Keratinocyte (primary cell): Measurements from ENCODE around the gene AARS2. TPM values are rescaled to one million over a fixed set of nuclear protein-coding genes. Genes with fewer than 3 reads are reported as not detected.

Source experiments
- DNase-seq: peaks from one replicate; pipeline ENCODE4 v3.0.0-alpha.2; 2011; ENCODE audit warnings: low read depth, missing footprints, low spot score
- FAIRE-seq: peaks from 2 replicates; lab custom pipeline; 2011; peaks lifted over from hg19 to GRCh38; lab: Jason Lieb, UNC
- H2AFZ ChIP-seq: 2 replicates; pipeline ENCODE4 v1.6.0; 2012; ENCODE audit warnings: low read length, control low read depth, inconsistent platforms; ENCODE audit not compliant: control insufficient read depth
- H3K27ac ChIP-seq: 2 replicates; pipeline ENCODE4 v1.5.1; 2011; ENCODE audit warnings: low read length; ENCODE audit not compliant: control insufficient read depth, insufficient read depth
- H3K27me3 ChIP-seq: 3 replicates; pipeline ENCODE4 v1.6.0; 2011; ENCODE audit warnings: low read length; ENCODE audit not compliant: control insufficient read depth, insufficient read depth; ENCODE audit errors: extremely low read depth
- H3K36me3 ChIP-seq, 2 experiments: 2 replicates in 1 of 2; 3 replicates in 1 of 2; pipeline ENCODE4 v1.5.1; 2011; ENCODE audit warnings: low read length in 2 of 2, mild to moderate bottlenecking in 1 of 2; ENCODE audit not compliant: control insufficient read depth in 2 of 2, insufficient read depth in 2 of 2; ENCODE audit errors: extremely low read depth in 1 of 2
- H3K4me1 ChIP-seq: 3 replicates; pipeline ENCODE4 v1.5.1; 2011; ENCODE audit warnings: low read length; ENCODE audit not compliant: control insufficient read depth, insufficient read depth; ENCODE audit errors: extremely low read depth
- H3K4me2 ChIP-seq: 3 replicates; pipeline ENCODE4 v1.6.0; 2011; ENCODE audit warnings: low read depth, low read length; ENCODE audit not compliant: control insufficient read depth, insufficient read depth; ENCODE audit errors: extremely low read depth
- H3K4me3 ChIP-seq, 3 experiments: fragments of 200-600 bp in 1 of 3; sonication (generic) in 1 of 3; 2 replicates in 2 of 3; 3 replicates in 1 of 3; pipeline ENCODE4 v1.5.1; 2011 to 2016; ENCODE audit warnings: low read length in 3 of 3, mild to moderate bottlenecking in 3 of 3, control low read depth in 2 of 3, inconsistent platforms in 1 of 3, low read depth in 1 of 3, mixed read lengths in 1 of 3, mixed run types in 1 of 3, moderate library complexity in 1 of 3; ENCODE audit not compliant: control insufficient read depth in 2 of 3, insufficient read depth in 2 of 3; ENCODE audit errors: extremely low read depth in 1 of 3
- H3K79me2 ChIP-seq: 2 replicates; pipeline ENCODE4 v1.6.0; 2012; ENCODE audit warnings: low read length; ENCODE audit not compliant: control insufficient read depth, insufficient read depth
- H3K9ac ChIP-seq: 3 replicates; pipeline ENCODE4 v1.6.0; 2011; ENCODE audit warnings: low read length; ENCODE audit not compliant: control insufficient read depth, insufficient read depth; ENCODE audit errors: extremely low read depth
- H3K9me1 ChIP-seq: 3 replicates; pipeline ENCODE4 v1.6.0; 2011; ENCODE audit warnings: low read length; ENCODE audit not compliant: control insufficient read depth, insufficient read depth; ENCODE audit errors: extremely low read depth
- H3K9me3 ChIP-seq: 2 replicates; pipeline ENCODE4 v1.5.1; 2012; ENCODE audit warnings: low read depth, low read length; ENCODE audit not compliant: control insufficient read depth
- H4K20me1 ChIP-seq: 3 replicates; pipeline ENCODE4 v1.6.0; 2011; ENCODE audit warnings: low read length; ENCODE audit not compliant: control insufficient read depth, insufficient read depth; ENCODE audit errors: extremely low read depth
- EZH2 ChIP-seq: IDR thresholded peaks from one replicate; pipeline ENCODE4 v1.6.1; 2012; ENCODE audit warnings: inconsistent platforms, mild to moderate bottlenecking, low read length, moderate library complexity
- dilution Hi-C: fragments of 300-500 bp; cut with MboI; formaldehyde crosslinking; loops from one replicate; pipeline ENCODE4 v1.7.0; 2020; ENCODE audit warnings: low sequenced_read_pairs; ENCODE audit not compliant: extremely low pct_ligation_motif_present
- polyA plus RNA-seq, 5 experiments: library from polyadenylated mRNA; depleted of rRNA in 3 of 5; stranded (reverse) in 3 of 5; stranded (forward) in 1 of 5; unstranded in 1 of 5; fragments of >200 nt; gene quantifications; 1 replicate in 1 of 5; 2 replicates in 3 of 5; 3 replicates in 1 of 5; pipeline versions ENCODE4 v1.2.1 to v1.2.3, GENCODE V29; 2011 to 2012; ENCODE audit warnings: missing spikeins in 2 of 5, low read depth in 1 of 5, low replicate concordance in 1 of 5
- TF ChIP-seq, protein P1 (sequence below), 3 experiments: IDR thresholded peaks in 1 of 3; conservative IDR thresholded peaks in 1 of 3; optimal IDR thresholded peaks in 1 of 3; 2 replicates in 2 of 3; 3 replicates in 1 of 3; pipeline versions ENCODE3 to v1.5.1; 2011; ENCODE audit warnings: low read length in 3 of 3, mild to moderate bottlenecking in 3 of 3, moderate library complexity in 2 of 3, control low read depth in 1 of 3, inconsistent platforms in 1 of 3; ENCODE audit not compliant: insufficient read depth in 2 of 3; ENCODE audit errors: extremely low read depth in 1 of 3

The AARS2 gene
- polyA plus RNA-seq, 1 donor (not counting 4 experiments of a cell fraction or from before 2014, with no cell fraction given) = 5.8 TPM

DNA sequence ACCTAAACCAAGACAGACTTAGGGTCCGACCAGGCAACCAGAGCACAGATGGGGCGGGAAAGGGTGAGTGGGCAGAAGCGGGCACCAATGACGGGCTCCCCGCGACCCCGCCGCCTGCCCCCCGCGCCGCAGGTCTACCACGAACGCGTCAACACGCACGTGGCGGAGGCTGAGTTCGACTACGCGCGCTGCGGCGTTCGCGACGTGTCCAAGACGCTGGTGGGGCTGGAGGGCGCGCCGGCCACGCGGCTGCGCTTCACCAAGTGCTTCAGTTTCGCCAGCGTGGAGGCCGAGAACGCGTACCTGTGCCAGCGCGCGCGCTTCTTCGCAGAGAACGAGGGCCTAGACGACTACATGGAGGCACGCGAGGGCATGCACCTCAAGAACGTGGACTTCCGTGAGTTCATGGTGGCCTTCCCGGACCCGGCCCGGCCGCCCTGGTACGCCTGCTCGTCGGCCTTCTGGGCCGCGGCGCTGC, 37.8 kb downstream of the AARS2 start:
- no peaks in the 10 kb centered on the region for H3K9me3 ChIP-seq
- no peaks in the 10 kb centered on the region for H3K79me2 ChIP-seq
- no peak overlapping the region for H3K4me3 ChIP-seq
- H2AFZ ChIP-seq = no peak overlapping the region
- H3K9ac ChIP-seq = no peak overlapping the region
- dilution Hi-C loops = no loop called here
- no peaks in the 10 kb centered on the region for H4K20me1 ChIP-seq
- DNase-seq (no peak), FAIRE-seq (no peak)
- peaks cover 67% of the 10 kb centered on the region for H3K27me3 ChIP-seq
- no peaks in the 10 kb centered on the region for H3K36me3 ChIP-seq
- H3K4me1 ChIP-seq = no peaks in the 10 kb centered on the region
- no peaks in the 10 kb centered on the region for H3K9me1 ChIP-seq
- no peak for TF ChIP-seq EZH2
- TF ChIP-seq, protein P1, sequence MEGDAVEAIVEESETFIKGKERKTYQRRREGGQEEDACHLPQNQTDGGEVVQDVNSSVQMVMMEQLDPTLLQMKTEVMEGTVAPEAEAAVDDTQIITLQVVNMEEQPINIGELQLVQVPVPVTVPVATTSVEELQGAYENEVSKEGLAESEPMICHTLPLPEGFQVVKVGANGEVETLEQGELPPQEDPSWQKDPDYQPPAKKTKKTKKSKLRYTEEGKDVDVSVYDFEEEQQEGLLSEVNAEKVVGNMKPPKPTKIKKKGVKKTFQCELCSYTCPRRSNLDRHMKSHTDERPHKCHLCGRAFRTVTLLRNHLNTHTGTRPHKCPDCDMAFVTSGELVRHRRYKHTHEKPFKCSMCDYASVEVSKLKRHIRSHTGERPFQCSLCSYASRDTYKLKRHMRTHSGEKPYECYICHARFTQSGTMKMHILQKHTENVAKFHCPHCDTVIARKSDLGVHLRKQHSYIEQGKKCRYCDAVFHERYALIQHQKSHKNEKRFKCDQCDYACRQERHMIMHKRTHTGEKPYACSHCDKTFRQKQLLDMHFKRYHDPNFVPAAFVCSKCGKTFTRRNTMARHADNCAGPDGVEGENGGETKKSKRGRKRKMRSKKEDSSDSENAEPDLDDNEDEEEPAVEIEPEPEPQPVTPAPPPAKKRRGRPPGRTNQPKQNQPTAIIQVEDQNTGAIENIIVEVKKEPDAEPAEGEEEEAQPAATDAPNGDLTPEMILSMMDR (optimal IDR thresholded peaks at IDR 0.05 in 1 of 3, IDR thresholded peaks at IDR 0.05 in 1 of 3, conservative IDR thresholded peaks at IDR 0.05 in 1 of 3; ENCODE audit: extremely low read depth in 1 of 3, insufficient read depth in 2 of 3, low read length in 3 of 3) = no peak
- H3K4me2 ChIP-seq = no peak overlapping the region
- no peak overlapping the region for H3K27ac ChIP-seq

DNA sequence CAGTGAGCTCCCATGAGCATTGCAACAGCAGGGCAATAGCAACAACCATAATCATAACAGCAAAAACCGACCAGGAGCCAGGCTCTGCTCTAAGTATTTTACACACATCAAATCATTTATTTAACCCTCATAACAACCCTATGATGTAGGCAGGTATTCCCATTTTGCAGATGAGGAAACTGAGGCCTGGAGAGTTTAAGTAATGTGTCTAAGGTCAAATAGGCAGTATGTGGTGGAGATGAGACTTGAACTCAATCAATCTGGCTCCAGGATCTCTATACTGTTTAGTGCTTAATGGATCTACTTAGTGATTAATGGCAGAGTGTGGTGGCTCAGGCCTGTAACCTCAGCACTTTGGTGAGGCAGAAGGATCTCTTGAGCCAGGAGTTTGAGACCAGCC, 39.5 kb downstream of the AARS2 start:
- DNase-seq (no peak), FAIRE-seq (no peak)
- Histone ChIP-seq H4K20me1 (peaks cover under 1% of the 10 kb centered on the region), H2AFZ (no peak overlapping the region), H3K4me2 (no peak overlapping the region), H3K36me3 (no peaks in the 10 kb centered on the region), H3K4me3 (no peak overlapping the region), H3K79me2 (no peaks in the 10 kb centered on the region), H3K27ac (no peak overlapping the region), H3K27me3 (peaks cover 80% of the 10 kb centered on the region), H3K4me1 (peaks cover 7% of the 10 kb centered on the region), H3K9me1 (no peaks in the 10 kb centered on the region), H3K9ac (no peak overlapping the region), H3K9me3 (no peaks in the 10 kb centered on the region)
- dilution Hi-C loops = no loop called here
- TF ChIP-seq, protein P1 (optimal IDR thresholded peaks at IDR 0.05 in 1 of 3, IDR thresholded peaks at IDR 0.05 in 1 of 3, conservative IDR thresholded peaks at IDR 0.05 in 1 of 3; ENCODE audit: extremely low read depth in 1 of 3, insufficient read depth in 2 of 3, low read length in 3 of 3) = no peak
- no peak for TF ChIP-seq EZH2
